ENCODE results near the gene OR14I1.
"Not testable (repeated sequence)": the region's sequence is repeated elsewhere in the genome, so short reads cannot be mapped to it uniquely, and the experiment has no call there.

OR14I1 gene

DNA sequence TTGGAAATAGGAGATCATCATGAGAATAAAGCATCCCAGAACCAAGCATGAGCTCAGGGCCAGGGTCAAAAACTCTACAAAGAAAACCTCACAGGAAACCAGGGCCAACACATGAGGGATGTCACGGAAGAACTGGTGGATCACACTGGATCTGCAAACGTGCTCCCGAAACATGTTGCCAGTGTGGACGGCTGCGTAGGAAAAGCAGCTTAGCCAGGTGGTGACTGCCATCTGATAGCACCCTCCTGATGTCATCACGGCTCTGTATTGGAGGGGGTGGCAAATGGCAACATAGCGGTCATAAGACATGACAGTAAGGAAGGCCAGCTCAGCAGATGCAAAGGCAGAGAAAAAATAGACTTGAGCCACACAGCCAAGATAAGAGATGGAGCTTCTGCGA lies 20.9 kb downstream of the OR14I1 start:
- no peak for DNase-seq

DNA sequence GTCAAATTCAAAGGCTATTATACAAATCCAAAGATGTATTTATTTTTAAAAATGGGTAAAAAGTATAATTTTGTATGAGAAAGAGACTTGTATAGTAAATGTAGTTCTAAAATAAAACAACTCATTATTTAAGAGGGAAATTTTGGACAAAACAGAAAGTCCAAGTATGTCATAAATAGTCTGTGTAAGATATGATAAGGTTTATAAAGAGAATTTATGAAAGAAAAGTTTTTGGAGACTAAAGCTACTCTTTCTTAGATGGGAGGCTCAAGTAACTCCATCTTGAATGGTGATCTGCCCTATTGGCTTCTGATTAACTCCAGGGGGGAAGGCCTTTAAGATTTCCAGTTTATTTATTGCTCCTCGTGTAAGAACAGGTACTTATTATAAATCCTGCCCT lies 32.6 kb downstream of the OR14I1 start:
- DNase-seq: no peak

DNA sequence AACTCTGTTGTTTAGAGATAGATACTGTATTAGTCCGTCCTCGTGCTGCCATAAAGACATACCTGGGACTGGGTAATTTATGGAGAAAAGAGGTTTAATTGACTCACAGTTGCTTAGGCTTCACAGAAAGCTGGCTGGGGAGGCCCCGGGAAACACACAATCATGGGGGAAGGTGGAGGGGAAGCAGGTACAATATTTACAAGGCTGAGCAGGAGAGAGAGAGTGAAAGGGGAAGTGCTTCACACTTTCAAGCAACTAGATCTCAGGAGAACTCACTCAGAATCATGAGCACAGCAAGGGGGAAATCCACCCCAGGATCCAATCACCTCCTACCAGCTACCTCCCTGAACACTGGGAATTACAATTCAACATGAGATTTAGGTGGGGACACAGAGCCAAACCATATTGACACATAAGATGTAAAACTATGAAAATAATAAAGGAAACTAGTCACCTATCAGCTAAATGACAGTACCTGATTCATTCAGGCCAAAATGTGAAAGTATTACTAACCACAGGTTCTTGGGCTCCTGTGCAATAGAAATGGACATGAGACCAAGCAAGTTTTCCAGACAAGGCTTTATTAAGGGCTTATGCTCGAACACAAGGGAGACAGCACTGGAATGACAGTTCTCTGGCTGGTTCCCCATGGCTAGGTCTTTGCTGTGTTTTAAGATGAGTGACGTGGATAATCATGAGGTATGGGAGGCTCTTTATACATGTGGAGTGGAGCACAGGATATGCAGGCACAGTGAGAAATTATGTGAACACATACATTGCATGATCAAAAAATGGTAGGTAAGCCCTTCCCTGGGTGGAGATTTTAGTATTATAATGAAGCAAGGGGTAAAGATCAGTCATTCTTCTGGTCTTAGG lies 38.9 kb downstream of the OR14I1 start:
- DNase-seq: not testable (repeated sequence)

- not testable (repeated sequence) for DNase-seq
These were observed 45.8 kb downstream of the OR14I1 start for GRCh38 chr1:248656797-248657196.

DNA sequence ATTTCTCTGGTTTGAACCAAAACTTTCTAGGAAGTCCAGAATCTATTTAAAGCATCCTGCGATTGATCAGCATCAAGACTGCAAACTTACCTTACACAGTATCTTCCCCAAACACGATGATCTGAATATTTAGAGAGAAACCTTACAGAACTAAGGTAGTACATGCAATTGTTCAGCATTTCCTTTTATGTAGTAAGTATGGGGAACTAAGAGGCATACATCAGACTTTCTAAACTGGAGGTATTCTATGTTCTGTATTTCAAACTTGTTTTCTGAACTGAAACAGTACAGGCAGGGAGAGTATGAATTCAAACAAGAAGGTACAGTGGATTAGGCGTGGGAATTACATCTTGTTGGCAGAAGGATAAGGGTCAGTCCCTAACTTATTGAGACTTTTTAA lies 47.2 kb downstream of the OR14I1 start, which contains the start of gene OR2T27:
TSS of gene OR2T27 (minus strand) at position 175 of the 400 bp plus-strand sequence. CDS start 4,644 bp downstream, outside the sequence.
- DNase-seq: not testable (repeated sequence)
